GM20000 (cell line): ENCODE measurements around the gene CD151.

Source experiments
- DNase-seq: peaks from one replicate; pipeline ENCODE4 v3.0.0; 2012; ENCODE audit warnings: low spot score
- TF ChIP-seq, protein P1 (sequence below): IDR thresholded peaks from 2 replicates; pipeline ENCODE4 v1.5.1; 2012; ENCODE audit warnings: mild to moderate bottlenecking, control low read depth; ENCODE audit errors: extremely low read depth, missing control alignments

CD151 gene

DNA sequence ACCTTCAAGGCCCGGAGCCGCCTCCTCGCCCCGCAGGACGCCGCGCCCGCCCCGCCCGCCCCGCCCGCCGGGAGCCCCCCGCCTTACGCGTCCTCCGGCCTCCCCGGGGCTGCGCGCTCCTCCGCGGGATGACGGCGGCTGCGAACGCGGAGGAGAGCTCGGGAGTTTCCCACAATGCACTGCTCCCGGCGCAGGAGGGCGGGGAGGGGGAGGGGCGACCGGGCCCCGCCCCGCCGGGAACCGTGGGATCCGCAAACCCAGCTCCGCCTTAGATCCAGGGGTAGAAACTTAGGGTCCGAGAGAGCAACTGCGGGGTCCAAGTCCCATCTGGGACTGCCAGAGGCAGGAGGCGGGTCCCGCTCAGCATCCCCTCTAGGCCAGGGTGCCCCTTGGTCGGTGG is 42.8 kb upstream of the CD151 start, which contains the start of gene CEND1:
TSS of gene CEND1 (minus strand) at position 148 of the 400 bp plus-strand sequence. CDS start 1,514 bp downstream, outside the sequence.
- TF ChIP-seq, protein P1, sequence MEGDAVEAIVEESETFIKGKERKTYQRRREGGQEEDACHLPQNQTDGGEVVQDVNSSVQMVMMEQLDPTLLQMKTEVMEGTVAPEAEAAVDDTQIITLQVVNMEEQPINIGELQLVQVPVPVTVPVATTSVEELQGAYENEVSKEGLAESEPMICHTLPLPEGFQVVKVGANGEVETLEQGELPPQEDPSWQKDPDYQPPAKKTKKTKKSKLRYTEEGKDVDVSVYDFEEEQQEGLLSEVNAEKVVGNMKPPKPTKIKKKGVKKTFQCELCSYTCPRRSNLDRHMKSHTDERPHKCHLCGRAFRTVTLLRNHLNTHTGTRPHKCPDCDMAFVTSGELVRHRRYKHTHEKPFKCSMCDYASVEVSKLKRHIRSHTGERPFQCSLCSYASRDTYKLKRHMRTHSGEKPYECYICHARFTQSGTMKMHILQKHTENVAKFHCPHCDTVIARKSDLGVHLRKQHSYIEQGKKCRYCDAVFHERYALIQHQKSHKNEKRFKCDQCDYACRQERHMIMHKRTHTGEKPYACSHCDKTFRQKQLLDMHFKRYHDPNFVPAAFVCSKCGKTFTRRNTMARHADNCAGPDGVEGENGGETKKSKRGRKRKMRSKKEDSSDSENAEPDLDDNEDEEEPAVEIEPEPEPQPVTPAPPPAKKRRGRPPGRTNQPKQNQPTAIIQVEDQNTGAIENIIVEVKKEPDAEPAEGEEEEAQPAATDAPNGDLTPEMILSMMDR, result no peak
- DNase-seq, result peak; percentile 87

GRCh38 chr11:790721-791564 is 41.8 kb upstream of the CD151 start:
- TF ChIP-seq, protein P1, result no peak
- no peak for DNase-seq

- DNase-seq, result no peak
- TF ChIP-seq, protein P1, result no peak
Measured at GRCh38 chr11:791658-792534, 40.9 kb upstream of the CD151 start.

- no peak for DNase-seq
- TF ChIP-seq, protein P1, result no peak
Measured at GRCh38 chr11:792535-792821, 40.3 kb upstream of the CD151 start.

DNA sequence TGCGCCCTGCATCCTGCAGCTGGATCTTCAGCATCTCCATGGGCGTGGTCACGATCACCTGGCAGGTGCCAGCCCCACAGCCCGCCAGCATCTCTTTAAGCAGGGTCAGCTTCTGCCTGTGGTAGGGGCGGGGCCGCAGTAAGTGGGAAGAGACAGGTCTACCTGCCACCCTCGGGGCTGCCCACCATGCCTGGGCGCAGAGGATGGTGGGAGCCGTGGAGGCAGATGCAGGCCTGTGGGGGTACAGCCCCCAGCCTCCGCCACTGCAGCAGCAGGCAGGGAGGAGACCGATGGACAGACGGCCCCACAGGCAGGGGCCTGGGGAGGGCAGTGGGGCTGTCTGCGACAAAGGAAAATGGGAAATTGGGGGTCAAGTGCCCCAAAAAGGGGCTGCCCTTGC is 39.9 kb upstream of the CD151 start:
- TF ChIP-seq, protein P1, result no peak

GRCh38 chr11:793556-793955 is 39.2 kb upstream of the CD151 start:
- no peak for DNase-seq
- TF ChIP-seq, protein P1, result no peak

More for the DNA sequence above, 39.9 kb upstream of the CD151 start:
- no peak for DNase-seq
